ENCODE results near the gene ATPAF1. TPM values are rescaled to one million over a fixed set of nuclear protein-coding genes. Genes with fewer than 3 reads are reported as not detected.

Gene ATPAF1
- total and polyA plus RNA-seq, 9 of the 15 experiments (the other 6 are each of a cell fraction or from before 2014, with no cell fraction given) = 6.3 to 56.2 (median 27.4) TPM

- TF ChIP-seq MGA (IDR thresholded peaks at IDR 0.05) (no peak), CREM (IDR thresholded peaks at IDR 0.05; ENCODE audit: low read depth) (peak; percentile 42; the same call in 1 of the 2 replicates), MYC (IDR thresholded peaks at IDR 0.05; ENCODE audit: low read depth, low read length) (0 out of 2 replicates have a peak, but pooled peaks have one; percentile 25), MYC (CRISPR knock-in tag; IDR thresholded peaks at IDR 0.05; ENCODE audit: borderline replicate concordance, low read depth) (no peak), NR4A1 (CRISPR knock-in tag; IDR thresholded peaks at IDR 0.05) (no peak), NR4A1 (tag; IDR thresholded peaks at IDR 0.05) (no peak), CEBPG (CRISPR knock-in tag; IDR thresholded peaks at IDR 0.05) (no peak), CEBPG (tag; conservative IDR thresholded peaks at IDR 0.05 in 1 of 2, IDR thresholded peaks at IDR 0.05 in 1 of 2) (no peak), STAG1 (CRISPR knock-in tag; IDR thresholded peaks at IDR 0.05; ENCODE audit: borderline replicate concordance) (no peak), TCF3 (CRISPR knock-in tag; IDR thresholded peaks at IDR 0.05) (peak; percentile 65), MLX (CRISPR knock-in tag; conservative IDR thresholded peaks at IDR 0.05) (no peak), ZNF668 (CRISPR knock-in tag; IDR thresholded peaks at IDR 0.05) (no peak), ELF4 (CRISPR knock-in tag; IDR thresholded peaks at IDR 0.05) (0 out of 2 replicates have a peak, but pooled peaks have one; percentile 46), KDM4B (IDR thresholded peaks at IDR 0.05; ENCODE audit: borderline replicate concordance in 2 of 2, low read depth in 1 of 2) (no peak), ILF3 (IDR thresholded peaks at IDR 0.05; ENCODE audit: borderline replicate concordance) (no peak), CBFA2T3 (IDR thresholded peaks at IDR 0.05) (peak; percentile 60), ESRRA (IDR thresholded peaks at IDR 0.05; ENCODE audit: borderline replicate concordance, low read depth) (peak; percentile 28; the same call in 1 of the 2 replicates), RBM17 (IDR thresholded peaks at IDR 0.05; ENCODE audit: borderline replicate concordance, low read depth, low read length) (no peak)
Observed at GRCh38 chr1:46582972-46583371, 85.2 kb downstream of the ATPAF1 start (continued).

Measured in K562 (cell line).